HepG2 (cell line): Measurements from ENCODE around the gene SBNO2. TPM values are rescaled to one million over a fixed set of nuclear protein-coding genes. Genes with fewer than 3 reads are reported as not detected.
A peak's percentile ranks its signal among the peaks of the same experiment; 100 is the strongest.

Source experiments
- FOXK1 ChIP-seq: sonication (generic); formaldehyde crosslinking; IDR thresholded peaks from 2 replicates; pipeline ENCODE4 v1.4.0; 2020; ENCODE audit warnings: low read depth, missing genetic modification reagents, borderline replicate concordance
- FOXM1 ChIP-seq: sonication (generic); formaldehyde crosslinking; IDR thresholded peaks from 2 replicates; pipeline ENCODE4 v1.5.0; 2020; ENCODE audit warnings: missing genetic modification reagents
- KDM5B ChIP-seq: sonication (generic); formaldehyde crosslinking; IDR thresholded peaks from 2 replicates; pipeline ENCODE4 v1.4.0; 2020; ENCODE audit warnings: missing genetic modification reagents, mild to moderate bottlenecking, borderline replicate concordance
- LCORL ChIP-seq, 2 experiments: fragments of 450-650 bp in 1 of 2; sonication (generic) in 1 of 2; formaldehyde crosslinking in 1 of 2; IDR thresholded peaks; 2 replicates each; pipeline versions ENCODE4 v1.5.0 to v1.6.1; 2017 to 2020; ENCODE audit warnings: antibody characterized with exemption in 1 of 2, missing genetic modification reagents in 1 of 2
- NCOA1 ChIP-seq: sonication (generic); formaldehyde crosslinking; IDR thresholded peaks from 2 replicates; pipeline ENCODE4 v1.9.0; 2021; ENCODE audit warnings: missing genetic modification reagents
- RFX5 ChIP-seq: IDR thresholded peaks from 2 replicates; pipeline ENCODE4 v1.6.1; 2011; ENCODE audit warnings: low read depth, low read length, improper control_type of control experiment
- ZNF121 ChIP-seq: sonication (generic); formaldehyde crosslinking; IDR thresholded peaks from 2 replicates; pipeline ENCODE4 v1.5.0; 2020; ENCODE audit warnings: mild to moderate bottlenecking, missing genetic modification reagents
- ZNF460 ChIP-seq: sonication (generic); formaldehyde crosslinking; IDR thresholded peaks from 2 replicates; pipeline ENCODE4 v1.5.1; 2020; ENCODE audit warnings: missing genetic modification reagents, mild to moderate bottlenecking, borderline replicate concordance
- ZNF546 ChIP-seq: sonication (generic); formaldehyde crosslinking; conservative IDR thresholded peaks from 2 replicates; pipeline ENCODE4 v1.8.1; 2023; ENCODE audit warnings: mild to moderate bottlenecking, missing genetic modification reagents
- polyA plus RNA-seq, 8 experiments: library from polyadenylated mRNA; depleted of rRNA in 3 of 8; stranded (reverse) in 7 of 8; unstranded in 1 of 8; fragments of >200 nt; fragmentation: Illumina TruSeq in 4 of 8; extraction: Trizol in 4 of 8; gene quantifications; 2 replicates each; pipeline versions ENCODE4 v1.2.1 to v1.2.3, GENCODE V29; 2011 to 2016; ENCODE audit warnings: low read depth in 4 of 8, missing spikeins in 1 of 8, mixed read lengths in 1 of 8; ENCODE audit not compliant: insufficient read depth in 1 of 8
- total RNA-seq, 5 experiments: library from RNA; depleted of rRNA; stranded (reverse); fragments of >200 nt; fragmentation: Illumina TruSeq; extraction: Trizol; gene quantifications; 2 replicates each; pipeline ENCODE4 v1.2.3, GENCODE V29; 2016; ENCODE audit warnings: low read depth in 1 of 5
- TF ChIP-seq, protein P1 (sequence below): sonication (generic); formaldehyde crosslinking; IDR thresholded peaks from 2 replicates; pipeline ENCODE4 v1.9.0; 2021; ENCODE audit warnings: mild to moderate bottlenecking, missing genetic modification reagents
- TF ChIP-seq, protein P2 (sequence below): fragments of 450-650 bp; IDR thresholded peaks from 2 replicates; pipeline ENCODE4 v1.6.1; 2017
- TF ChIP-seq, protein P3 (sequence below): sonication (generic); formaldehyde crosslinking; IDR thresholded peaks from 2 replicates; pipeline ENCODE4 v1.8.0; 2022; ENCODE audit warnings: missing genetic modification reagents, mild to moderate bottlenecking, inconsistent platforms, borderline replicate concordance

The SBNO2 gene
- total and polyA plus RNA-seq, 2 of the 13 experiments (the other 11 are each of a cell fraction or from before 2014, with no cell fraction given), result 8.6 to 10.4 TPM

DNA sequence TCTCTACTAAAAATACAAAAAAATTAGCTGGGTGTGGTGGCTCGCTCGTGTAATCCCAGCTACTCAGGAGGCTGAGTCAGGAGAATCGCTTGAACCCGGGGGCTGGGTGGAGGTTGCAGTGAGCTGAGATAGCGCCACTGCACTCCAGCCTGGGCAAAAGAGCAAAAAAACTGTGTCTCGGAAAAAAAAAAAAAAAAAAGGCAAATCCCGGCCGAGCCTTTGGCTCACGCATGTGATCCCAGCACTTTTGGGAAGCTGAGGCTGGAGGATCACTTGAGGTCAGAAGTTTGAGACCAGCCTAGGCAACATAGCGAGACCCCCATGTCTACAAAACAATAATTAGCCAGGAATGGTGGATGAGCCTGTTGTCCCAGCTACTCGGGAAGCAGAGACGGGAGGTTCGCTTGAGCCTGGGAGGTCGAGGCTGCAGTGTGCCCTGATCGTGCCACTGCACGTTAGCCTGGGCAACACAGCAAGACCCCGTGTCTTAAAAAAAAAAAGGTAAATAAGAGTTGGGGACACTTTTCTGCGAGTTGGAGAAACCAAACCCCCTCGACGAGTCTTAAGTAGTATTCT, 70.8 kb downstream of the SBNO2 start (continued):
- TF ChIP-seq, protein P1, sequence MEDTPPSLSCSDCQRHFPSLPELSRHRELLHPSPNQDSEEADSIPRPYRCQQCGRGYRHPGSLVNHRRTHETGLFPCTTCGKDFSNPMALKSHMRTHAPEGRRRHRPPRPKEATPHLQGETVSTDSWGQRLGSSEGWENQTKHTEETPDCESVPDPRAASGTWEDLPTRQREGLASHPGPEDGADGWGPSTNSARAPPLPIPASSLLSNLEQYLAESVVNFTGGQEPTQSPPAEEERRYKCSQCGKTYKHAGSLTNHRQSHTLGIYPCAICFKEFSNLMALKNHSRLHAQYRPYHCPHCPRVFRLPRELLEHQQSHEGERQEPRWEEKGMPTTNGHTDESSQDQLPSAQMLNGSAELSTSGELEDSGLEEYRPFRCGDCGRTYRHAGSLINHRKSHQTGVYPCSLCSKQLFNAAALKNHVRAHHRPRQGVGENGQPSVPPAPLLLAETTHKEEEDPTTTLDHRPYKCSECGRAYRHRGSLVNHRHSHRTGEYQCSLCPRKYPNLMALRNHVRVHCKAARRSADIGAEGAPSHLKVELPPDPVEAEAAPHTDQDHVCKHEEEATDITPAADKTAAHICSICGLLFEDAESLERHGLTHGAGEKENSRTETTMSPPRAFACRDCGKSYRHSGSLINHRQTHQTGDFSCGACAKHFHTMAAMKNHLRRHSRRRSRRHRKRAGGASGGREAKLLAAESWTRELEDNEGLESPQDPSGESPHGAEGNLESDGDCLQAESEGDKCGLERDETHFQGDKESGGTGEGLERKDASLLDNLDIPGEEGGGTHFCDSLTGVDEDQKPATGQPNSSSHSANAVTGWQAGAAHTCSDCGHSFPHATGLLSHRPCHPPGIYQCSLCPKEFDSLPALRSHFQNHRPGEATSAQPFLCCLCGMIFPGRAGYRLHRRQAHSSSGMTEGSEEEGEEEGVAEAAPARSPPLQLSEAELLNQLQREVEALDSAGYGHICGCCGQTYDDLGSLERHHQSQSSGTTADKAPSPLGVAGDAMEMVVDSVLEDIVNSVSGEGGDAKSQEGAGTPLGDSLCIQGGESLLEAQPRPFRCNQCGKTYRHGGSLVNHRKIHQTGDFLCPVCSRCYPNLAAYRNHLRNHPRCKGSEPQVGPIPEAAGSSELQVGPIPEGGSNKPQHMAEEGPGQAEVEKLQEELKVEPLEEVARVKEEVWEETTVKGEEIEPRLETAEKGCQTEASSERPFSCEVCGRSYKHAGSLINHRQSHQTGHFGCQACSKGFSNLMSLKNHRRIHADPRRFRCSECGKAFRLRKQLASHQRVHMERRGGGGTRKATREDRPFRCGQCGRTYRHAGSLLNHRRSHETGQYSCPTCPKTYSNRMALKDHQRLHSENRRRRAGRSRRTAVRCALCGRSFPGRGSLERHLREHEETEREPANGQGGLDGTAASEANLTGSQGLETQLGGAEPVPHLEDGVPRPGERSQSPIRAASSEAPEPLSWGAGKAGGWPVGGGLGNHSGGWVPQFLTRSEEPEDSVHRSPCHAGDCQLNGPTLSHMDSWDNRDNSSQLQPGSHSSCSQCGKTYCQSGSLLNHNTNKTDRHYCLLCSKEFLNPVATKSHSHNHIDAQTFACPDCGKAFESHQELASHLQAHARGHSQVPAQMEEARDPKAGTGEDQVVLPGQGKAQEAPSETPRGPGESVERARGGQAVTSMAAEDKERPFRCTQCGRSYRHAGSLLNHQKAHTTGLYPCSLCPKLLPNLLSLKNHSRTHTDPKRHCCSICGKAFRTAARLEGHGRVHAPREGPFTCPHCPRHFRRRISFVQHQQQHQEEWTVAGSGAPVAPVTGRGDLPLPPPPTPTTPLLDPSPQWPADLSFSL, result no peak
- TF ChIP-seq, protein P2, sequence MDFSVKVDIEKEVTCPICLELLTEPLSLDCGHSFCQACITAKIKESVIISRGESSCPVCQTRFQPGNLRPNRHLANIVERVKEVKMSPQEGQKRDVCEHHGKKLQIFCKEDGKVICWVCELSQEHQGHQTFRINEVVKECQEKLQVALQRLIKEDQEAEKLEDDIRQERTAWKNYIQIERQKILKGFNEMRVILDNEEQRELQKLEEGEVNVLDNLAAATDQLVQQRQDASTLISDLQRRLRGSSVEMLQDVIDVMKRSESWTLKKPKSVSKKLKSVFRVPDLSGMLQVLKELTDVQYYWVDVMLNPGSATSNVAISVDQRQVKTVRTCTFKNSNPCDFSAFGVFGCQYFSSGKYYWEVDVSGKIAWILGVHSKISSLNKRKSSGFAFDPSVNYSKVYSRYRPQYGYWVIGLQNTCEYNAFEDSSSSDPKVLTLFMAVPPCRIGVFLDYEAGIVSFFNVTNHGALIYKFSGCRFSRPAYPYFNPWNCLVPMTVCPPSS, result no peak
- TF ChIP-seq ZNF460 (0 out of 2 replicates have a peak, but pooled peaks have one; percentile 3), ZNF546 (CRISPR knock-in tag) (no peak), NCOA1 (CRISPR knock-in tag) (no peak), FOXK1 (no peak), RFX5 (no peak), KDM5B (CRISPR knock-in tag) (no peak), ZNF121 (CRISPR knock-in tag) (peak; percentile 99), FOXM1 (no peak), LCORL (IDR thresholded peaks at IDR 0.05) (no peak), LCORL (CRISPR knock-in tag; IDR thresholded peaks at IDR 0.05) (no peak)
- TF ChIP-seq, protein P3, sequence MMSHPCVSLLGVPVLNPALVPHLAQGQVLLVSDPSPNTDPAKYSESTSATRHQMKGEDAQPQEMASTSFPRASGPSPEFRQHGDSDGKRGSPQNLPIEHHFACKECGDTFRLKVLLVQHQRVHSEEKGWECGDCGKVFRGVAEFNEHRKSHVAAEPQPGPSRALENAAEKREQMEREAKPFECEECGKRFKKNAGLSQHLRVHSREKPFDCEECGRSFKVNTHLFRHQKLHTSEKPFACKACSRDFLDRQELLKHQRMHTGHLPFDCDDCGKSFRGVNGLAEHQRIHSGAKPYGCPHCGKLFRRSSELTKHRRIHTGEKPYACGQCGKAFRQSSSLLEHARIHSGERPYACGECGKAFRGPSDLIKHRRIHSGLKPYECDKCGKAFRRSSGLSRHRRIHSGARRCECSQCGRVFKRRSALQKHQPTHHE, result no peak
